NK-92 (cell line): ENCODE measurements around the gene P2RX2.

Experiments
- DNase-seq: peaks from one replicate; lab custom pipeline; 2025; ENCODE audit not compliant: unreplicated experiment; lab: John Stamatoyannopoulos, UW

P2RX2 gene

DNA sequence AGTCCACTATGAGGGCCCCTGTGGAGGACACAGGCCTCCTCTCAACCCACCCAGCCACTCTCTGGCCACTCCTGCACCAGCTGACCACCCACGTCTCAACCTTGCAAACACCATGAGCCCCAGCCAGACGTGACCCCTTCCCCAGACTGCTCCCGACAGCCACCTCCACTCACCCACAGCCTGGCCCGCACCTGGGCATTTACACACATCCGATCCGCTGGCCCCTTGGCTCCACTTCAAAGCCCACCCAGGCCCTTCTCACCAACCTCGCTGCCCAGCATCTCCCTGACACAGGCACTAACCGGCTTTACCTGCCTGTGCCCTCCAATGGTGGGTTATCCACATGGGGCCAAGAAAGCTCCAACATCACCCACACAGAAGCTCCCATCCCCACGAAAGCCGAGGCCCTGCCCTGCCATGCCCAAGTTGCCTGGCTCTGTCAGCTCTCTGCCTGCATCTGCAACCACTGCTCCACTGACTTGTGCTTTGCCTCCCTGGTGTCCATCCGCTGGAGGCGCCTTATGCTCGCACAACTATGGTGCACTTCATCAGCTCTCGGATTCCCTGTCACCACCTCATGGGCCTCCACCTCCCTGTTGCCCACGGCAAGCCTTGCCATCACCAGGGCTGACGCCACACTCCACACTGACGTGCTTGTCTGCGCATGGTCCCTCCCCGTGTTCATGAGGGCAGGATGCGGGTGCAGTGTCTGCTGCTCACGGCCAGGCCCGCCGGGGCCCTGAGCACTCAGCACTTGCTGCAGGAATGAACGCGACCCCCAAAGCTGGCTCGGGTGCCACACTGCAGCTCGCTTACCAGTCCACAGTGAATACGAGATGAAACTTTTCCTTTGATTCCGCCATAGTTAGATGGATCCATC lies 16.7 kb downstream of the P2RX2 start:
- DNase-seq: no peak

DNA sequence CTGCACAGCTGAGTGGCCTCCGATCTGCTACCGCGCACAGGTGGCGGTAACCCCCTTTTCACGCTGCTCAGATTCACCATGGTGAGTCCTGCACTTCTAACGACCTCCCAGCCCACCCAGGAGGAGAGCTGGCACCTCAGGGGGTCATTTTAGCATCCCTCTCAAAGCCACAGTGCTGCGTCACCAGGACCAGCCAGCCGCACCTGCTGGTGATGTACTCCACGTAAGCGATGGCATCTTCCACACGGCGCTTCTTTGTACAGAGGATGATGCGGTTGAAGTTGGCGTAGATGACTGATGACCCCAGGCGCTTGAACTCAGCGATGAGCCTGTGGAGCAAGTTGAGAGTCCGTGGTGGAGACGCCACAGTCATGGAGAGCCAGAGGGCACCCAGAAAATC lies 19.2 kb downstream of the P2RX2 start:
- no peak for DNase-seq

DNA sequence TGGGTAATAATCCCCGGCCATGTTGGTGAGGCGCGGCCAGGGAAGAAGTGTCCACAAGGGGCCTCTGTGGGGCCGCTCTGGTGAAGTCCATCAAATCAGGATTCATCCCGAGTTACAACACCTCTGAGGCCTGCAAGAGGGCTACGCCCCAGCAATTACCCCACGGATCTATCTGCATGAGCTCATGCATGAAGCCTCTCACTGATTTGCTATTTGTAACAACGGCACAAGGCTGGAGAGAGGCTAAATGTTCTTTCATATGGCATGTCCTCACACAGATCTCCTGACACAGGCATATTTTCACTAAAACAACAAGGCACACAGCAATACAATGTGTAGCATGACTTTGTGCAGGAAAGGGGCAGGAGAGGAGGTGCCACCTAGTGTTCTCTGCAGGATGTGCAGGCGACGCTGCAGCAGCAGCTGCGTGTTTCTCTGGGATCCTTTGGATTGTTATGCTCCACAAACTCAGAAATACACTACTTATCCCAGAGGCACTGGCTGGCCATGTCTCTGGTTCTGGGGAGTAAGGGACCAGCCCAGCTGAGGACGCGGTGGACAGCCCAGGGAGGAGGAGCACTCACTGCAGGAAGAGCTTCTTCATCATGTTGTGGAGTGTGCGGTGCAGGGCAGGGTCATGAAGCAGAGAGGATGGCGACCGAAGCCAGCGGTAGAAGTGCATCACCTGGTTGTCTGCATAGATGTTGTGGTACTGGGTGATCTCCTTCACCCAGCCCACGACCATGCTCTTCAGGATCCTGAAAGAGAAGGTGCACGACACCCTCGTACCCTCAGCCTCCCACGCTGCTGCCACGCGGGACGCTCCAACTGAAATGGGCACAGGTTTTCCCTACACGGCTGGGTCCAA lies 20.2 kb downstream of the P2RX2 start:
- no peak for DNase-seq

DNA sequence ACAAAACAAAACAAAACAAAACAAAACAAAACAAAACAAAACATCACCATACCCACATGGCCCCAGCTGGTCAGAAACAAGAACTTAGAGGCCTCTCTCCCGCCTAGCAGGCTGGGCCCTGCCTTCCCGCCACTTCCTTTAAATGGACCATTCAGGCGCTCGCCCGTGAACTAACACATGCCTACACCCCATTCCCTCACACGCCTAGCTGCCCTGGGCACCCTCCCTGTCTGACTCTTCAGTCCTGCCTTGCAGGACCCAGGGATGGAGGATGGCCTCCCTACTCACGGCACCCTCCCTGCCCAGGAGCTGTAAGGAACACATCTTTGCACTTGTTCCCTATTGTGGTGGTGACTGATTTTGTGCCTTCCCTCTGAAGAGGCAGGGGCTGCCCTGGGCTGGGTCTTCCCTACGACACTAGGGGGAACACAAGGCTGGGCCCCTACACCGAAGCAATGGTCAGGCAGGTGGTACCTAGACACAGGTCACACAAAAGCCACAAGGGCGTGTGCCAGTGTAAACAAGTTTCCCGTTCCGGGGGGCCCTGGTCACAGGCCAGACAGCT lies 21.5 kb downstream of the P2RX2 start:
- DNase-seq: no peak

DNA sequence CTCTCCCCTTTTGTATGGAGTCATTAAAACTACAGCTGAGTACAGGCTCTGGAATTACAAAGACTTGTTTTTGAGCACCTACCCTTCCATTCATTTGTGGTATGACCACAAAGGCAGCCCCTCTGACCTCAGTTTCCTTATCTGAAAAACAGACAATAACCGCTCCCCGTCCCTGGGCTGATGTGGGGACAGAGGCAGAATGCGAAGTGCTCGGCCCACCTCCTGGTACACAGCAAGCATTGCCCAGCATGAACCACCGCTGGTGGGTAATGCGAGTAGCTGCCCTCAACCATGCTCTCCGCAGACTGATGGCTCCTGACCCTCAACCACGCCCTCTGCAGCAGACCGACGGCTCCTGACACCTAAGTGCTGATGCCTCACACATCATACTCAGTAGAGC lies 22.4 kb downstream of the P2RX2 start:
- no peak for DNase-seq

DNA sequence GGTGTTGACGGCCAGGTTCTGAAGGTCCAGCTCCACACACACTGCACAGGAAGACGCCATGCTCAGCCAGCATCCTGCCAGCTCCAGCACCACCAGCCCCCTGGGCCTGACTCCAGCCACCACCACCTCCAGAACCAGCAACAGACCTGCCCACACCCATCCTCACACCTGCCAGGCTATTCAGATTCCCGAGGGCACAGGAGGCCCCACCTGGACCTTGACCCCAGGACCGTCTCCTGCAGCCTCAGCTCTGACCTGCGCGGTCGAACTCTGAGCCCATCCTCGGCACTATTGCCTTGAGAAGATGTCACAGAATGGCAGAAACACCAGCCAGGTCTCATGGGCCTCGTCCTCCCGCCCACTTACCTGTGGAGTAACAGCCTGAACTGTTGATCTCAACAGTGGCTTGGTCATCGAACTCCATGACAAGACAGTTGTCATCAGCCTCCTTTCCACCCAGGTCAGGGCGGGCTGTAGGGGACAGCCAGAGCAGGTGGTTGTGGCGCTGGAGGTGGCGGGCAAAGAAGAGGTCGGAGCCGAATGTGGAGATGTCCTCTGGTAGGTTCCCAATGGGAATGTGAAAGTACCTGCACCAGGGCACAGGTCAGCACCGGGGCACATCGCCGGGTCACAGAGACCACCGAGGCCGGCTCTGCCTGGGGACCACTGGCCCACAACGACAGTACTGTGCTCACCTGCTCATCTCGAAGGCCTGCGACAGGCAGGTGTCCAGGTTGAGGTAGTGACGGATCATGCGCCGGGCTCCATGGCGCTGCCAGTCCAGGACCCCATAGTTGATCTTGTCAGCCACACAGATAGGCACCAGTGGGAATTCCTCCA lies 23.5 kb downstream of the P2RX2 start:
- no peak for DNase-seq

DNA sequence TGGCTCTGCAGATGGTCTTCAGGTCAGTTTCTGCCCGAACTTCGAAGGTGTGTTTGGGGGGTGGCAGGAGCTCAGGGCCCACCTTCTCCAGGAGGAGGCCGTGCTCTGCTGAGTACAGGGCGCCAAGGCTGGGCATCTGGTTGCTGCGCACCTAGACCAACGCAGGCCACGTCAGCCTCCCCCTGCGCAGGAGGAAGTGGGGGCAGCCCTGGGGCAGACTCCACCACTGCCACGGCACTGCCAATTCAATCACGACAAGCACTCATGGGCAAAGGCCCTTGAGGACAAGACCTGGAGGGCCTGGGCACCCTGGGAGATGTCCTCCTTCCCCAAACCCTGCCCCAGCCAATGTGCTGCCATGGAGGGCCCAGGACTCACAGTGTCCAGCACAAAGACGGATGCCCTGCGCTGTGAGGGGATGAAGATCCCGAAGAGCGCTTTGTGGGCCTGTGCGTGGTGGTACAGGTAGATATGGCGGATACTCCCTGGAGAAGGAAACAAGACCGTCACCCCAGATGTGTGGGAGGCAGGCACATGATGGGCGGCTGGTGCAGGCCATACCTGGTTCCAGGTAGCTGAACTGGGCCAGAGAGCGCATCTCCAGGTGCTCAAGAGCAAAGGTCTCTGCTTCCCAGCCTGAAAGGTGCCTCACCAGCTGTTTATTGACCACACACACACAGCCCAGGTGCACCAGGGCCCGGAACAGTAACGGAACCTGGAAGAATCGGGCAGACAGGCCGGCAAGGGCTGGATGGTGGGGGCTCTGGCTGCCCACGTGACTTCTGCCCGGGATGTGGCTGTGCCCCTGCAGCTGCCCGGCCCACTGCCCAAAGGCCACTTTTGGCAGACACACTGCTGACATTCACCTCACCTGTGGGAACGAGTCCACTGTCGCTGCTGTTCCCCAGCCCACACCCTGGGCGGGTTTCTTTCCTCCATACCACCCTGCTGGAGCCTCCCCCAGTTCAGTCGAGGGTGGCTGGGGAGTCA lies 24.6 kb downstream of the P2RX2 start:
- no peak for DNase-seq

DNA sequence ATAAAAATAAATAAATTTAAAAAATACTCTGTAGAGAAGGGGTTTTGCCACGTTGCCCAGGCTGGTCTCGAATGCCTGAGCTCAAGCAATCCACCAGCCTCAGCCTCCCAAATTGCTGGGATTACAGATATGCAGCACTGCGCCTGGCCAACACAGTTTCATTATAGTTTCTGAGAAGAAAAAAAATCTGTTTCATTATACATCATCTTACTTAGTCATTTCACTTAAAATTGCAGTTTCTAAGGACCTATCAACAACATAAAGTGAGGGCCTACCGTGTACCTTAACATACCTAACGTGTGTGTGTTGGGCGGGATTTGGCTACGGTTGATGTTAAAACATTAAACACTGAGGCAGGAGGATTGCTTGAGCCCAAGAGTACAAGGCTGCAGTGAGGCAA lies 28.3 kb downstream of the P2RX2 start:
- no peak for DNase-seq

DNA sequence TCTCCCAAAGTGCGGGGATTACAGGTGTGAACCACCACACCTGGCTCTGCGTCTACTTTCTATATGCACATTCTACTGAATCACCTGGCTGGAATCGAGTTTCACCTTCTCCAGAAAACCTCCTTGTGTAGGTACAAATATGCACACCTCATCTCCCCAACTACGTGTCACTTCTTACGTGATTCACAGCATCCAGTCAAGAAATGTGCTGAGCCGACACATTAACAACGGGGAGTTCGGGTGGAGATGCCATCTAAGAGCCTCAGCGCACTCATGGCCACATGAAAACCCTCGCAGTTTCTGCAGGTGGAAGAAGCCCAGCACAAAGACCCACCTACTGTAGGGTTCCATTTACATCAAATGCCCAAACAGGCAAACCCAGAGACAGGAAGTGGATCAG lies 29.3 kb downstream of the P2RX2 start:
- DNase-seq: no peak

DNA sequence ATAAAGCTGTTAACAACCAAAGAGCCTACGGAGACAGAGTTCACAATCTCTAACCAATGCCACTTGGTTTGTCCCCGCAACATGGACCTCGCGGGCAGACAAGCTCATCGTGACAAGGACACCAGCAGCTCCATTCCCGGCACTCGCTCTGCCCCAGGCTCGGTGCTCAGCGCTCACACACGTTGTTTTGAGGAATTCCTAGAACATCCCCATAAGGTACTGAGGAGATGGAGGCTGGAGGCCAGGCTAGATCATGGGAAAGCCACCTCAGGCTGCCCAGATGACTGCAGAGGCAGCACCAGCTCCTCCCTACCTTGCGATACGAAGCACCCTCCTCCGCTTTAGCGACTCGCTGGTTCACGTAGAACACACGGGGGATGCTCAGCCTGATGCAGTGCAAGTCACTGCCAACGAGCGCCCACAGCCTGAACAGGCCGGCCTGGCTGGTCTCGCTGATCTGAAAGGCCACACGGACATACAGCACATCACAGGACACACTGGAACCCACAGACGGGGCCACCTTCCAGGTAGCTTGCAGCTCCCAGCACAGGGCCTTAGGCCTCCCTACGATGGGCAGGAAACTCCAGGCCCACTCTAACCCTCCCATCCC lies 30.1 kb downstream of the P2RX2 start:
- no peak for DNase-seq

DNA sequence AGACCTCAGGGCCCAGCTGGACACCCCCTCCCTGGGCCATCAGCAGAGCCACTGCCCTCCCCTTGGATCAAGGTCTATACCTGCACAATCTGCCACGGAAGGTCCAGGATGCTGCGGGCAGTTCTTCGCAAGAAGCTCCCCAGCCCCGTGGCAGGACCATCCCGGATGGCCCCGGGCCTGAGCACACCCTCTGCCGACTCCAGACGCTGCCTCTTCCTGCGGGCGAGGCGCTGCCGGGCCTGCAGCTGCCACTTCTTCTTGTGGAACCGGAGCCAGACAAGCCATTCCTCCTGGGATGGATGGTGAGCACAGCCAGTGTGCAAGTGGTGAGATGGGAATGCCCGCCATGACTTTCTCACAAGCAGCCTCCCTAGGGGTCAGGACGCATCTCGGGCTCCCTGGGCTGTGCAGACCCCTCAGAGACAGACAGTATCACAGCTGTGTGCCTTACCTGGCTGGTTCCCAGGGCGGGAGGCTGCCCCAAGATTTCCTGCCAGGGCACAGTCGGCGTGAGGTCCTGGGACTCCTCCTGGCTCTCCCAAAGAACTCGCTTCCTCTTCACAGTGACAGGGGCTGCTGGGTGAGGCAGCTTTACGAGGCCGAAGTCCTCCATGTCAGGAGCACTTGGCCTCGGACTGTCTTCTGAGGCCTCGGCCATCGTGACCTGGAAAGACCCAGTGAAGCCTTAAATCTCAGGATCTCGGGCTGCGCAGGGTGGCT lies 30.8 kb downstream of the P2RX2 start:
- no peak for DNase-seq

DNA sequence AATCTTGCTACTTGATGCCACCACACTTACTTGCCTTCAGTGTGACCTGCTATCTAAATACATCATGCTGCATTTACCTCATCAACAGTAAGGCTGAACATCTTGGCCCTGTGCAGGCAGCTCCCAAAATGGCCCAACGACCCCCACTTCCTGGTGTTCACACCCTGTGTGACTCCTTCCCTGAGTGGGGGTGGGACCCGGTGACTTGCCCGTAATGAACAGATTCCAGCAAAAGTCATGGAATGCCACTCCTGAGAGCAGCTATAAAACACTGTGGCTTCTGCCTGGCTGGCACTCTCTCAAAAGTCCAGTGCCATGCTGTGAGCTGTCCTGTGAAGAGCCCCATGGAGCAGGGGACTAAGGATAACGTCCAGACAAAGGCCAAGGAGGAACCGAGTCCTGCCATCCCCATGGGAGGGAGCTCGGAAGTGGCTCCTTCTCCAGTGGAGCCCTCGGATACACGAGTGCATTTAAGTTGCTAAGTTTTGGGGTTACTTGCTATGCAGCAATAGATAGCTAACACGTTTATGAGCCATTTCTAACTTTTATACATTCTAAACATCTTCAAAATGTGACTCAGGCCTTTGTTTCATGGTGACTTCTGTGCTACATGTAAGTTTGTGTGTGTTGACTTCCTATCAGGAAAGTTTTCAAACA lies 33.0 kb downstream of the P2RX2 start:
- no peak for DNase-seq

DNA sequence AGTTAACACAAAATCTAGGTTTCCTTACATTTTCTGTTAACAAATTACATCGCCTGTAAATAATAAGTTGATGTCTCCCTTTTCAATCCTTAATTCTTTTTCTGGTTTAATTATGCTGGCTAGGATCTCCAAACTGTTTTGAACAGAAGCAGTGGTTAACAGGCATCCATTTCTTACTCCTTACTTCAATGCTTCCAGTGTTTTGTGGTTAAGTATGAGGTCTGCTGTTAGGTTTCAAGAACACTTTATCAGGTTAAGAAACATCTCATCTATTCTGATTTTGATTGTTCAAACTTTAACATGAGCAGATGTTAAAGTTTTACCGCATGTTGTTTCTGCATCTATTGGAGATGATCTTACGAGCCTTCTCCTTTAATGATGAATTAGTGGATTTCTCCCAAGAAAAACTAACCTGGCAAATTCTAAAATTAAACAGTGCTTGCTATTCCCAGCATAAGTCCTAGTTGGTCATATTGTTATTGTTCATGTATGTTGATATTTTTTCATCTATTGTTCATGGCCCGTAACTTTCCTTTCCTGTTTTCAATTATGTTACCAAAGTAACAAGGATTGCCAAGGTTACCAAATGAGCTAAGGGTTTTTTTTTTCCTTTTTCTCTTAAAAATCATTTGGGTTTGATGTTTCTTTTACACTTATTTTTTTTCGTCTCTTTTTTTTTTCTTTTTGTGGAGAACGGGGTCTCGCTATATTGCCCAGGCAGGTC lies 35.2 kb downstream of the P2RX2 start:
- no peak for DNase-seq

DNA sequence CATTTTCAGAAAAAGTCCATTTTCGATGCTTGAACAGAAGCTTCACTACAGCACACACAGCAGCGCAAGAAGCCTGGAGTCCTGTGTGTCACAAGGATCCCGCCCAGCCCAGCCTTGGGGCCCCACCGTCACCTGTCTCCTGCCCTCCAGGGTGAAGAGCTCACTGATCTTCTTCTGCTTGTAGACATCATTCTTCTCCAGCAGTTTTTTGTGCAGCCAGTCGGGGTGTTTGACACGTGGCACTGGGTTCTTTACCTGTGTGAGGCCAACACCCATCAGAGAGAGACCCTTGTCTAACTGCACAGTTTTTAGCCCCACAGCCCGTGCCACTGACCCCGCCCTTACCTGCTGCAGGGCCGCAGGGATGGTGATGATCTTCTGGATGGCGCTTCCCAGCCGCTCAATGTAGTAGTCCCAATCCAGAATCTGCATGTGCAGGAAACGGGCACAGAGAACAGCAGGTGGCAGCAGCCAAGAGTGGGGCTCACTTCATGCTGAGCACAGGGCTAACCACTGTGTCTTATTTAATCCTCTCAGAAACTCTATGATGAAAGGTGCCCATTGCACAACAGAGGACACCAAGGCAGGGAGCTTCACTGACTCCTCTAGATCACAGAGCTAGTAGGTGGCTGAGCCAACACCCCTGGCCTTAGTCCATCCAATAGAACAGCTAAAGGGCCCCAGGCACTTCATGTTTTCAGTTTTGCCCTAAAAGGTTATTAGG lies 38.6 kb downstream of the P2RX2 start:
- DNase-seq: no peak

DNA sequence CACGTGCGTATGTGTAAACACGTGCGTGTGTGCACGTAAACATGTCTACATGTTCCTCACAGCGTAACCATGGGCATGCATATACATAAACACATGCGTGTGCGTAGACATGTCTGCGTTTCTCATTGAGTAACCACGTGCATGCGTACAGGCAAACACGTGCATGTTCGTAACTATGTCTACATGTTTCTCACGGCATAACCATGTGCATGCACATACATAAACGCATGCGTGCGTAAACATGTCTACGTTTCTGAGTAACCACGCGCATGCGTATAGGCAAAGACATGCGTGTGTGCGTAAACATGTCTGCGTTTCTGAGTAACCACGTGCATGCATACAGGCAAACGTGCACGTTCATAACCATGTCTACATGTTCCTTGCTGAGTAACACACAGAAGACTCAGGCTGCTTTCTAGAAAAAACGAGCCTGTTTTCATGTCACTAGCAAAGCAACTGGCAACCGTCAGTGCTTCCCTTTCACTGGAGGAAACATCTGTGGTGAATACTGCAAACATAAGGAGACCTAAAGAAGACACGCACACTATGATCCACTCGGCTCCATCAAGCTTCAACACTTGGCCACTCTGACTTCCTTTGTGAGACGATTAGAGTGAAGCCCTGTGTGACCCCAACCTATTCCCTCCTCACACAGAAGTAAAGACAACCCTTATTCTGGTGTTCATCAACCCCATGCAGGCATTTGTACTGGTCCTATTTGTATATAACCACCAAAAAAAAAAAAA lies 39.7 kb downstream of the P2RX2 start:
- no peak for DNase-seq

DNA sequence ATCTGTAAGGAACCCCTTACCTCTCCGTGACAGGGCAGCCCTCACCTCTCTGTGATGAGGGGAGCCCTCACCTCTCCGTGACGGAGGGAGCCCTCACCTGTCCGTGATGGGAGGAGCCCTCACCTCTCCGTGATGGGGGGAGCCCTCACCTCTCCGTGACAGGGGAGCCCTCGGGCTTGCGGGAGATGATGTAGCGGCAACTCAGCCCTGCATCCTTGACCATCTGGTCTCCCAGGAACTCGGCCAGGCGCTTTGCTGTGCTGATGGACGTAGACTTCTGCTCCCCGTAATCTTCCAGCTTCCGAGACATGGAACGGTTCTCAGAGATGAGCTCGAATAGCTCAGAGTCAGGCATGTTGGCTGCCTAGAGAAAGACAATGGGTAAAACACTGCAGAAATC lies 40.6 kb downstream of the P2RX2 start:
- DNase-seq: no peak
